GM21825 (cell line): Measurements from ENCODE around the gene TCEA3.

Experiments used
- ATAC-seq: cut with Tn5 transposase; IDR thresholded peaks from one replicate; pipeline ENCODE4 v1.9.1; 2021; ENCODE audit warnings: mild to moderate bottlenecking, moderate library complexity; ENCODE audit not compliant: unreplicated experiment

The TCEA3 gene

GRCh38 chr1:23422241-23422877 is 2.2 kb downstream of the TCEA3 start:
- no peak for ATAC-seq

DNA sequence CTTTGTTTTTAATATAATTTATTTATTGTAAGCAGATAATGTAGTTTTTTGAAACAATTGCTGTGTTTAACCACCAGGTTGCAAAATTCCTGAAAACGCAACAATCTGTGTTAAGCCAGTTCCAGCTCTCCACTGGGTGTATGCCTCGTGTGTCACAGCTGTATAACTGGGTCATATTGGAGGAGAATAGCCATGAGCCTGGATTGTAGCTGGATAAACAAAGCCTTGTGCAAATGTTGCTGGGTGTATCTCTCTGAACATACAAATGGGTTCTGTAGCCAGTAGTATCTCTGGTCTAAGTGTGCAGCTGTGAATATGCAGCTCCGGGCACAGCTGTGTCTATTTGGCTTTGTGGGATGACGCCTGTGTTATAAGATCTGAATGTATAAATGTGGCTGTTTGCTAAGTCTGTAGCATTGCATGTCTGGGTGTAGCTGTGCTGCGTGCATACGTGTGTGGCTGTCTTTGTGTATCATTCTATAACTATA is 2.8 kb downstream of the TCEA3 start:
- no peak for ATAC-seq

DNA sequence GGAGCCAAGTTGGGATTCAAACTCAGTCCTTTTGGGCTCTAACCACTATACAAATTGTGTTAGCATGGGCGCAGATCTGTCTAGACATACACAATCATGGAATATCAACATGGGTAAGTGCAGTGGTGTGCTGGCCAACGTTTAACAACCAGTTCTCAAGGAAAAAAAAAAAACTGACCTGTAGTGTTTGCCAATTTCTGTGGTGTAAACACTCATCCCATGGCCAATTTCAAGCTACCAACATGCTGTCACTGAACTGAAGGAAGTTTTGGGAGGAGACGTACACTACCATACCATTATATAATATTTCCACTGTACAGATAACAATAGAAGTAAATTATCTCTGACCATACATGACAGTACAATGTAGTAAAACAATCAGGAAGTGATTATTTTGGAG is 3.2 kb downstream of the TCEA3 start:
- no peak for ATAC-seq

DNA sequence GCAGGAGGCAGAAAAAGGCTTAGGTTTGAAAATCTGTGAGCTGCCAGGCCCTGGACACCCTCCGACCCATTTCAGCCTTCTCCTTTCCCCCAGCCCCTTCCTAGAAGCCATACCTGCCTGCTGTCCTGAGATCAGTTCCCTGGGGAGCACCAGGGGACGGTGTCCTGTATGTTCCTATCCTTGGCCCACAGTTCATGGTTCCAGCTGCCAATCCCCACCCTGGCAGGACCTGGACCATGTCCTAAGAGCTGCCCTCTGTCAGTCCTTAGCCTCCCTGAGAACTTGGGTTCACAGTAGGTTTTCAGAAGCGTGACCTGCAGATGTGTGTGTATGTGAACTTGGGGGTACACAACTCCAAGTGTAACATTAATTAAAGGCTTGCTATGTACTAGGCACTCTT is 3.8 kb downstream of the TCEA3 start:
- no peak for ATAC-seq

GRCh38 chr1:23419180-23419579 is 5.4 kb downstream of the TCEA3 start:
- no peak for ATAC-seq

DNA sequence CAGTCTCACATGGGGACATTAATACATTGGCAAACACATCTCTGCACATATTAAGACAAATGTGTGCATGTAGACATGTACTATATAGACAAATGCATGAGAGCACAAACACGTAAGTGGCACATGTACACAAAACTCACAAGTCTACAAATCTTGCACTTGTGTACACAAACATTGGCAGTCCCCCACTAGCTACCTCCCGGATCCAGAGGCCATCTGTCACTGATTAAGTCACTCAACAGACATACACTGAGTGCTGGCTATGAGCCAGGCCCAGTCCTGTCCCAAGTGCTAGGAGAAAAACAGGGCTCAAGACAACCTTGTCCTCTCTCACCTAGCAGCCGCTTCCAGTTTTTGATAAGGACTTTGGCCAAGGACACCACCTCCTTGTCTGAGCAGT is 7.0 kb downstream of the TCEA3 start:
- no peak for ATAC-seq

- ATAC-seq, result no peak
These were observed 7.6 kb downstream of the TCEA3 start for GRCh38 chr1:23416964-23417363.

- no peak for ATAC-seq
These were observed 15.7 kb downstream of the TCEA3 start for GRCh38 chr1:23408797-23409290.

GRCh38 chr1:23407016-23407630 is 17.4 kb downstream of the TCEA3 start:
- no peak for ATAC-seq

GRCh38 chr1:23405946-23406345 is 18.6 kb downstream of the TCEA3 start:
- ATAC-seq, result no peak

- peak; percentile 63 for ATAC-seq
These were observed 20.6 kb downstream of the TCEA3 start for GRCh38 chr1:23403735-23404486.

DNA sequence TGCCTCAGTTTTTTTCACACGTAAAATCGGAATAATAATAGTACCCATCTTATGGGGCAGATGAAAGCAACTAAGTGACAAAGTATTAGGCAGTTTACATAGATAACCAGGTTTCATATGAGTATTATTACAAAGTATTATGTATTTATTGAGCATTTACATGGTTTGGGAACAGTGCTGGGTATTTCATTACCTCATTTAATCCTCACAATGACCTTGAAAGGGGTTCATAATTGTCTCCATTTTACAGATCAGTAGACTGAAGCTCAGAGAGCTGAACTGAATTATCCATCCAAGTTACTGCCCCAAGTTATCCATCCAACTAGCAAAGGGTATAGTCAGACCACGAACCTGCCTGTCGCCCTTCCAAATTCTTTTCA is 21.2 kb downstream of the TCEA3 start:
- ATAC-seq, result no peak

GRCh38 chr1:23403038-23403336 is 21.6 kb downstream of the TCEA3 start:
- ATAC-seq, result no peak

- no peak for ATAC-seq
These were observed 22.1 kb downstream of the TCEA3 start for GRCh38 chr1:23402286-23403037.

- ATAC-seq, result no peak
These were observed 23.2 kb downstream of the TCEA3 start for GRCh38 chr1:23401313-23401712.

- ATAC-seq, result no peak
These were observed 24.0 kb downstream of the TCEA3 start for GRCh38 chr1:23400324-23401114.

DNA sequence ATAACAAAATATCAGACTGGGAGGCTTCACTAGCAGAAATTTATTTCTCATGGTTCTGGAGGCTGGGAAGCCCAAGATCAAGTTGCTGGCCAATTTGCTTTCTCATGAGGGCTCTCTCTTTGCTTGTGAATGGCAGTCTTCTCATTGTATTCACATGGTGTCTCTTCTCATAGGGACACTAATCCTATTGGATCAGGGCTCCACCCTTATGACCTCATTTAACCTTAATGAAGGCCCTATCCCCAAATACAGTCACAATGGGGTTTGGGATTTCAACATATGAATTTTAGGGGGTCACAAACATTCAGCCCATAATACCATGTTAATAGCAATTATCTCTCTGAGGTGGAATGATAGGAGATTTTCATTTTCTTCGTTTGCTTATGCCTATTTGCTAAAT is 25.3 kb downstream of the TCEA3 start:
- no peak for ATAC-seq

DNA sequence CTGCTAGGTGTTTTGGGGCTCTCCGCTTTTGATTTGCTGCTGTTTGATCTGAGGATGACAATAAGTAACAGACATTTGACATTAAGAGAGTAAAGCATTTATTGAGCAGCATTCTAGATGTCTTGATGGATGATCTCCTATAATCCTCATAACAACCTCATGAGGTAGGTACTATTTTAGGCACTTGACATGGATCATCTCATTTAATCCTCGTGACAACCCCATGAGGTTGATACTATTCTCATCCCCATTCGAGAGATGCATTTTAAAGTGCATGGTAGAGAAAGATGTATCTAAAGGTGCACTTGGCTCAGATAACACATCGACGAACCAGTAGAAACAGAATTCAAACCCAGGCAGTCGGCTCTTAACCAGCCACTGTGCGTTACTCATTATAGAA is 26.6 kb downstream of the TCEA3 start:
- ATAC-seq, result no peak

- no peak for ATAC-seq
These were observed 28.2 kb downstream of the TCEA3 start for GRCh38 chr1:23396380-23396779.

- ATAC-seq, result no peak
These were observed 28.7 kb downstream of the TCEA3 start for GRCh38 chr1:23395849-23396248.
